ENCODE measurements around the gene ZNF776. TPM values are rescaled to one million over a fixed set of nuclear protein-coding genes. Genes with fewer than 3 reads are reported as not detected.
"Not testable (repeated sequence)": the region's sequence is repeated elsewhere in the genome, so short reads cannot be mapped to it uniquely, and the experiment has no call there.

Gene ZNF776
- total RNA-seq, 4 donors from 2014 or later: 5.3 to 18.1 (median 10.1) TPM

DNA sequence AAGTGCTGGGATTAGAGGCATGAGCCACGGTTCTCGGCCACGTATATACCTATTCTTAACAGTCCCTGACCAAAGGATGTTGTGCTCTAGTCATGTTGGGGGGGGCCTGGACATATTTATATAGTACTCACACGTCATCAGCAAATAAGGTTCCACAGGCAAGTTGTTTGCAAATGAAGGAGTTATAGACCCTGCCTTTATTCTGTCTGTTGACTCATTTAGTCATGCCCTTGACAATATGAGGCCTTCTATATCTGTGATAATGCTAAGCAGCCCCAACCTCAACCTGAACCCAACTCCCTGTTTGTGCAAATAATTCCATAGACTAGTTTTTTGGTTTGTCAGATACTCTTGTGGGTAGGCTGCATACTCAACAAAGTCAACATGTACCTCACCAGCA, 31.7 kb downstream of the ZNF776 start:
- no peak for DNase-seq (ENCODE audit: low spot score)
- ATAC-seq (ENCODE audit: low FRiP score): no peak
- no peak for TF ChIP-seq CTCF (IDR thresholded peaks at IDR 0.05)

DNA sequence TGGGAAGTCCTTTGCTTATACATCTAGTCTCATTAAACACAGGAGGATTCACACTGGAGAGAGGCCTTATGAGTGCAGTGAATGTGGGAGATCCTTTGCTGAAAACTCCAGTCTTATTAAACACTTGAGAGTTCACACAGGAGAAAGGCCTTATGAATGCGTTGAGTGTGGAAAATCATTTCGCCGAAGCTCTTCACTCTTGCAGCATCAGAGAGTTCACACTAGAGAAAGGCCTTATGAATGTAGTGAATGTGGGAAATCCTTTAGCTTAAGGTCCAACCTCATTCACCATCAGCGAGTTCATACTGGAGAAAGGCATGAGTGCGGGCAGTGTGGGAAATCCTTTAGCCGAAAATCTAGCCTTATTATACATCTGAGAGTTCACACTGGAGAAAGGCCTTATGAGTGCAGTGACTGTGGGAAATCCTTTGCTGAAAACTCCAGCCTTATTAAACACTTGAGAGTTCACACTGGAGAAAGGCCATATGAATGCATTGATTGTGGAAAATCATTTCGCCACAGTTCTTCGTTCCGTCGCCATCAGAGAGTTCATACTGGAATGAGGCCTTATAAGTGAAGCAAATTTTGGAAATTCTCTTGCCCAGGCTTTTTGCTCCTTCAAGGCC, 32.7 kb downstream of the ZNF776 start:
- no peak for DNase-seq (ENCODE audit: low spot score)
- TF ChIP-seq CTCF (IDR thresholded peaks at IDR 0.05): no peak
- ATAC-seq (ENCODE audit: low FRiP score): no peak

GRCh38 chr19:57786286-57786685, 39.7 kb downstream of the ZNF776 start:
- ATAC-seq (ENCODE audit: low FRiP score) (no peak), DNase-seq (ENCODE audit: low spot score) (no peak)

DNA sequence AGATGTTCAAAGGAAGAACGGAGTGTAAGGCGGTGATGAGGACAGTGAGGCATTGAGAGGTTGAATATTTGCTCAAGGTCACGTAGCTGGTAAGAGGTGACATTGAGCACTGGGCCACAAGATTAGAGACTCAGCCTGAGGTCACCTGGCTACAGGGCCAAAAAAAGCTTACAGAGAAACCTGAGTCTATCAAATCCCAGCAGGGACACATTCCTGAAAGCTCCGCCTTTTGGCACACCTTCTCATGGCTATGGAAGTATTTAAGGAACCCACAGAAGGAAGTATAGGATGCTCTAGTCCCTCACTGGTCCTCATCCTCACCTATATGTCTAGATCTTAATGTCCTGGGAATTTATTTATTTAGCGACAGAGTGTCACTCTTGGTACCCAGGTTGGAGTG, 40.3 kb downstream of the ZNF776 start:
- DNase-seq (ENCODE audit: low spot score) (no peak), ATAC-seq (ENCODE audit: low FRiP score) (no peak)
- no peak for TF ChIP-seq CTCF (IDR thresholded peaks at IDR 0.05)

More at GRCh38 chr19:57786286-57786685, 39.7 kb downstream of the ZNF776 start:
- no peak for TF ChIP-seq CTCF (IDR thresholded peaks at IDR 0.05)

DNA sequence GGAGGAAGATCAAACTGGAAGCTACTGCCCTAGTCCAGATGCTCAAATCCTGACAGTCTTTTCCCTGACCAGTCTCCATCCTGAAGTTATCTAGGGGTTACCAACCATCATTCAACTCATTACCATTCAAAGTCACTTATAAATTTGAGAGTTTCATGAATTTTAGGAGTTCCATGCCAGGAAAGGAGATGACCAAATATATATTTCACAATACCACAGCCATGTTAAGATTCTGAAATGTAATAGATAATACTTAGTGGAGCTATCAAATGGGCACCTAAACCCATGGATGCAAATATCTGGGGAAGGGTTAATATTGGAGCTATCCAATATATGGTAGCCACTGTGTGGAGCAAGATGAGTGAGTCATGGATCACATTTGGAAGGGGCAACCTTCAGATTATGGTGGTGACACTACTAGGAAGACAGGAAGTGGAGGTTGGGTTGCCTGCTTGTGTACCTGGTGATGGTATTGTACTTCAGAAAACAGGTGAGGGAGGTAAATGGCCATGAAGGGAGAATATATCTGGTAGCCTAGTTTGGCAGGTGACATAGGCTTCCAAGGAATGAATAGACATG, 41.6 kb downstream of the ZNF776 start:
- TF ChIP-seq CTCF (IDR thresholded peaks at IDR 0.05): no peak
- ATAC-seq (ENCODE audit: low FRiP score) (no peak), DNase-seq (ENCODE audit: low spot score) (no peak)

- no peak for TF ChIP-seq CTCF (IDR thresholded peaks at IDR 0.05)
- DNase-seq (ENCODE audit: low spot score): no peak
- ATAC-seq (ENCODE audit: low FRiP score): no peak
Measured at GRCh38 chr19:57789288-57789687, 42.7 kb downstream of the ZNF776 start.

- ATAC-seq (ENCODE audit: low FRiP score); DNase-seq (ENCODE audit: low spot score): not testable (repeated sequence)
Measured at GRCh38 chr19:57796580-57796979, 50.0 kb downstream of the ZNF776 start.
